GM21723 (cell line): ENCODE data around the gene CAPNS2.

Experiments used
- ATAC-seq: cut with Tn5 transposase; IDR thresholded peaks from one replicate; pipeline ENCODE4 v1.9.1; 2021; ENCODE audit warnings: mild to moderate bottlenecking, moderate library complexity; ENCODE audit not compliant: unreplicated experiment

Gene CAPNS2

DNA sequence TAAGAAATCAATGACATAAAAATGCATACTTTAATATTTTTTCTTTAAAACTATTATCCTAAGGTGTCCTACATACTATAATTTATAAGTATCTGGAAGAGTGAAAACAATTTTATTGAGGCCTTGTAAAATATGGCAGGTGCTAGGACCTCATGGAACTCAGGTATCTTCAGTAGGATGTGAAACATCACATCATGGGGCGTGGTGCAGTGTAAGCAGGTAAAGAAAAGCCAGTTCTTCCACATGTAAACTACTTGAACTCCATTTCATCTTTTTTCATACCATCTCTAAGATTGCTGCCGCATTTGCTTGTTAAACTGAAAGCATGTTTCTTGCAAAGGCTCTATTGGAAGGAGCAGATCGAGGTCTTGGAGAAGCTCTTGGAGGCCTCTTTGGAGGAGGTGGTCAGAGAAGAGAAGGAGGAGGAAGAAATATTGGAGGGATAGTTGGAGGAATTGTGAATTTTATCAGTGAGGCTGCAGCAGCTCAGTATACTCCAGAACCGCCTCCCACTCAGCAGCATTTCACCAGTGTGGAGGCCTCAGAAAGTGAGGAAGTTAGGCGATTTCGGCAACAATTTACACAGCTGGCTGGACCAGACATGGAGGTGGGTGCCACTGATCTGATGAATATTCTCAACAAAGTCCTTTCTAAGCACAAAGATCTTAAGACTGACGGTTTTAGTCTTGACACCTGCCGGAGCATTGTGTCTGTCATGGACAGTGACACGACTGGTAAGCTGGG lies at the start of gene CAPNS2:
Gene CAPNS2 (plus strand): TSS at position 253 of the 744 bp plus-strand sequence. CDS start 73 bp downstream, at position 326.
- ATAC-seq, result no peak

DNA sequence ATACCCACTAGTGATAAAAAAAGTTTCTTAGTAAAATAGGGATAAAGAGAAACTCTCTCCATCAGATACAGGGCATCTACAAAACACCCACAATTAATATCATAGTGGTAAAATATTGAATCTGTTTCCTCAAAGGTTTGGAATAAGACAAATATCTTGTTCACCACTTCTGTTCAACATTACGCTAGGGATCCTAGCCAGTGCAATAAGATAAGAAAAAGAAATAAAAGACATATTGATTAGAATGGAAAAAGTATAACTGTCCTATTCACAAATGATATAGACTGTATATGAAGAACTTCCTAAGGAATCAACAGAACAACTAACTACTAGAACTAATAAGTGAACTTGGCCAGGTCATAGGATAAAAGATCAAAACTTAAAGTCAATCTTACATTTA lies 44.7 kb upstream of the CAPNS2 start:
- ATAC-seq, result no peak

DNA sequence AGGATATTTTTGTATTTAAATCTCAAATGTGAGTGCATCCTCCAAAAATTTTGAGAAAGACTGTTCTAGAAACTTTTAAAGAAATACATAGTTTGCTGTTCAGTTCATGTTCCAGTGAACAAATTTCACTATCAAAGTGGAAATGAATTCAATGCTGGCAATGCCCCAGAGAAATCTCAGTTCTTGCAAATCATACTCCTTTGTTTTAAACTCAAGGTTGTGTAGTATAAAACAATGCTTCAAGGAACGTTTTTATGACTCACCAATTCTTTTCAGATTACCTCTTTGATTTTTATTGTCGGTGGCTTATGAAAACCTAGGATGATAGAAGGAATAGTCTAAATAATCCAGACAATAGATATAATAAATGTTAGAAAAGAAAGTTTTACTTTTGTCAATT lies 40.0 kb upstream of the CAPNS2 start:
- ATAC-seq, result no peak

- no peak for ATAC-seq
These were observed 38.6 kb upstream of the CAPNS2 start for GRCh38 chr16:55527885-55528284.

DNA sequence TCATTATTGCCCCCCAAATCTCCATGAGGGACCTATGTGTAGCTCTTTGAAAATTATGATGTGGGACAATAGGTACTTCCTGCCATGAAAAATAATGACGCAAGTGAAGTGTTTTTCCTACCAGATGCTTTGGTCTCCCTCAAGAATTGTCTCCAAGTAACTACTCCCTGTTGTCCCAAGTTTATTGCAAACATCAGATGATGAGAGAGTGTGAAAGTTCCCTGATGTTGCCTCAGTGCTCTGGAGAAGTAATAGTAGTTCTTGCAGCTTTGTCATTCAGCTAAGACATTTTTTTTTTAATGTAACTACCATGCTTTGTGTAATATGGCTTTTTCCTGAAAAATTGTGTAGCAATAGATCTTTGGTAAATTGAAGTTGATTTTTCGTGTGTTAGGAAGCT lies 37.5 kb upstream of the CAPNS2 start:
- ATAC-seq, result no peak

DNA sequence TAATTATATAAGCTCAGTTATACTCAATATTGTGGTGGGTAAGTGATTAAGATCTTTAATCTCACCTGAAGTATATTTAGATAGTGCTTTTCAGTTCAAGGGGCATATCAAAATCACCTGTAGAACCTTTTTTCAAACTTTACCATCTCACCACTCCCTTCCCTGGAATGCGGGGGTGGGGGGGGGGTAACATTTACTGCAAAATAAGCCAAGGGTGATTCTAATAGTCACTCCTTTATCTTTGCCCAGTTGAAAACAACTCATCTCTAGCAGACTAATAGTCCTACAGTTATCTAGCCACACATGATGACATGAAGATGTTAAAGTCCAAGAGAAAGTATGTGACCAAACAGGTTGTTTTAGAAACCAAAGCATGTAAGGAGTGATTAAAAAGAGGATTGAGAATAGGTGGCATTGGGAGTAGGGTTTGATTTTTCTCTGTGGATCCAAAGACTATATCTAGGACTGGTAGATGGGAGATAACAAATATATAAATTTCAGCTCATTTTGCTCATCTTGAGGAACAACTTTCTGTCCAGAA lies 36.1 kb upstream of the CAPNS2 start:
- no peak for ATAC-seq

GRCh38 chr16:55532227-55532626 lies 34.3 kb upstream of the CAPNS2 start:
- no peak for ATAC-seq

DNA sequence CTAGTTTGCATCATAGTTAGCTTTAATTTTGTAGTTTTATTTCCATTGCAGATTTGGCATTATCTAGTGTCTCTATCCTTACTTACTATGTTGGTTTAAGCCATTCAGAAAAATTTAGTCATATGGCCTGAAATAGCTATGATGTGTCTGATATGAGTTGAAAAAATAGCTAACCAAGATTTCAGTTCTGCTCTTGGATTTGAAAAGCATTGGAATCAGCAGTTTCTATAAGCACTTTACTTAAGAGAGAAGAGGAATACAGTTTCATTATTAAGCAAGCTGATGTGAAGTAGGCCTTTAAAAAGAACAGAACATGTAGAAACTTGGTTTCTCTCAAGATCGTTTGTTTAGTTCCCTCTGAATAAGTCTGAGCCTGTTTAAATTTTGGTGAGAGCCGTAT lies 31.7 kb upstream of the CAPNS2 start:
- ATAC-seq, result no peak

- no peak for ATAC-seq
These were observed 27.4 kb upstream of the CAPNS2 start for GRCh38 chr16:55539049-55539448.

DNA sequence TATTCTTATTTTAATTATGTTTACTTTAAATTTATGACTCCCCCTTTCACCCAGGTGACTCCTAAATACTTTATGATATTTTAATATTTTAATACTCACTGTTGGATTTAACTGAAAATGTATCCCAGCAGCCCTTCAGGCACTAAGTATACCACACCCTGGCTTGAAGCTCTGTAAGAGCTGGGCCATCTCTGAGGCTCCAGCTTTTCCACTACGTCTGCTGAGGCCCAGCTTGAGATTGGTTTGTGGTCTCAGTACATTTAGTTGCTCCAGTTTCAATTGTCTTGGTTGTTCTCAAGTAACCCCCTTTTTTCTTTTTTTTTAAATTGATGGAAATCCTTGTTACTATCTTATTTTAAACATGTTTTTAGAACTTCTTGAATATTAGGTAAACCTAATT lies 27.0 kb upstream of the CAPNS2 start:
- no peak for ATAC-seq

DNA sequence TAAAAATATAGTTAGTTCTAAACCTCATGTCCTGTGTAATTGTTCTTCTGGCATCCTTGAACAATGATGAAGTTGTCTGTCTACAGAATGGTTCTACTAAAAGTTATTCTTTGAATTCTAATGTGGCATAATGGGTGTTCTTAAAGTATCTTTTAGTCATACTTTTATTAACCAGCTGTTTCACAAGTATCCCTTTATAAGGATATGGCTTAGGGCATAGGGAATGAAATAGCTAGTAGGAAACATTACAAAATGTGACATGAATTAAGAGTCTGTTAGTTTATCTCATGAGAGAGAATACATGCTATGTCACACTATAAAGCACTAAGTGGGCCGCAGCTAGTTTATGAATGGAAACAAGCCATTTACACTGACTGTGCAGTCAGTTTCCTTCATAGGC lies 26.3 kb upstream of the CAPNS2 start:
- ATAC-seq, result no peak

DNA sequence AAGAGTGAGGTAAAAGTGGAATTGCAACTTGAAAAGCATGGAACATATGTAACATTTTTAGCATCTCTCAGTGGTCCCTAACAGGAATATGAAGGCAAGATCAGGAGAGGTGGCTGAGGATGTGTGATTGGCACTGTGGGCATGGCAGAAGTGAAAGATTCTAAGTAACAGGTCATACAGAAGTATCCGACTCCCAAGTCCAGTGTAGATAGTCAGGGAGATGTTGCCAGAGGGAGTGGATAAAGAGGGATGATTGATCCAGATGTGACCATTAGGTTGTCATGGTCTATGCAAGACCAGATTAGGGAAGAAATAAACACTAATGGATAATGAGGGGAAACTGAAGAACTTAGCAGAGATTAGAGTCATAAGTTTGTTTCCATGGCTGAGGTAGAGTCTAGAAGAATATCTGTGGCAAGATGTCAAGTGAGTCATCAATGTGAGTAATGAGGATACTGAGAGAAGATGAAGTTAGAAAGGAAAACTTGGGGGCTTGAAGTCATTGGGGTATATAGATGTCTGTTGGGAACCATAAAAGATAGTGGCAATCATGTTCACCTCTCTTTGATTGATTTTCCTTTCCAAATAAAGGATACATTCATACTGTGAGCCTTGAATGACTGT lies 23.9 kb upstream of the CAPNS2 start:
- ATAC-seq, result no peak

DNA sequence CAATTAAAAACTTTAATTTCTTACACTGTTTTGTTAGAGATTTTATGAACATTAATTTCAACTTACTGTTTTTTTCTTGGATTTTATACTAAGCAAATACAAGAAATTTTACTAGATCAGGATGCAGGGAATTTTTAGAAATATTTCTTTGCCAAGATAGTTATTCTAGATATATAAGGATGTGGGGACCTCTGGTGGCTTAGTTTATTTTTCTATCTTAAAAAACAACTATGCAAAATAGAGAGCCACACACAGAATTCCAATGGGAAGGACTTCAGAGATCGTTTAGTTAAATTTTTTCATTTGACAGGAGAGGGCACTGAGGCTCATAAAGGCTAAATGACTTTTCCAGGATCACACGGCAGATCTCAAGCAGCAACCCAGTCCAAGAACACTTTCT lies 23.0 kb upstream of the CAPNS2 start:
- ATAC-seq, result no peak

GRCh38 chr16:55552621-55553020 lies 13.9 kb upstream of the CAPNS2 start:
- ATAC-seq, result no peak

DNA sequence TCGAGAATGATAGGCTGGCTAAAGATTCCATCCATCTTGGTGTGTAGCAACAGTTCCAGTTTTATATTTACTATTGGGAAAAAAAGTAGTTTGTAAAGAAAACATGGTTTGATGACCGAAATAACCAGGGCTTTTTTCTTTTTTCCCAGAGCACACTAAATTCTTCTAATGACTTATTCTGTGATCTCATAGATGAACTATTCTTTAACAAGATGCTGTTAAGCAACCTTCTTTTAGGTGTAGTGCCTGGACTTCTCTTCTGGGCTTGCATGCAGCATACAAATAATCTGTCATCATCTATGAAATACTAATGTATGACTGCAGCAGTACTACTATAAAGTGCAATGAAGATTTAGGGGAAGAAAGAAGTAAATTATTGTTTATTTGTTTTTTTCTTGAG lies 11.0 kb upstream of the CAPNS2 start:
- no peak for ATAC-seq

- ATAC-seq, result no peak
These were observed 9.3 kb upstream of the CAPNS2 start for GRCh38 chr16:55557186-55557585.

- ATAC-seq, result no peak
These were observed 7.3 kb upstream of the CAPNS2 start for GRCh38 chr16:55559233-55559632.

- no peak for ATAC-seq
These were observed 6.5 kb upstream of the CAPNS2 start for GRCh38 chr16:55559933-55560516.

GRCh38 chr16:55561319-55561848 lies 5.1 kb upstream of the CAPNS2 start:
- ATAC-seq, result no peak

DNA sequence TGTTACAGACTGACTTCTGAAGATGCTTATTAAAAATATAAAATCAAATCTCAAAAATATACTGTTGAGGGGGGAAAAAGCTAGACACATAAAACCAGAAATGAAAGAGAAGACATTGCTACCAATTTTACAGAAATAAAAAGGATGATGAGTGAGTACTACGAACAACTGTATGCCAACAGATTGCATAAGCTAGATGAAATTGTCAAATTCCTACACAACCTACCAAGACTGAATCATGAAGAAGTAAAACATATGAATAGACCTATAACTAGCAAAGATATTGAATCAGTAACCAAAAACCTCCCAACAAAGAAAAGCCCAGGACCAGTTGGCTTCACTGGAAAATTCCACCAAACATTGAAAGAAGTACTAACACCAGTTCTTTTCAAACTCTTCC lies 3.5 kb upstream of the CAPNS2 start:
- no peak for ATAC-seq

GRCh38 chr16:55563797-55564196 lies 2.7 kb upstream of the CAPNS2 start:
- ATAC-seq, result no peak

DNA sequence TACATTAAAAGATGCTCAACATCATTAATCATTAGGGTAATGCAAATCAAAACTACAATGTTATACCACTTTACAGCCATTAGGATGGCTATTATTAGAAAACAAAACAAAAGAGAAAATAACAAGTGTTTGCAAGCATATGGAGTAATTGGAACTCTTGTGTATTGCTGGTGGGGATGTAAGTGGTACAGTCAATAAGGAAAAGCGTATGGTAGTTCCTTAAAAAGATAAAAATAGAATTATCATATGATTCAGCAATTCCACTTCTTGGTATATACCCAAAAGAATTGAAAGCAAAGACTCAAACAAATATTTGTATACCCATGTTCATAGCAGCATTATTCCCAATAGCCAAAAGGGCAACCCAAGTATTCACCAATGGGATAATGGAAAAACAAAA lies 1.4 kb upstream of the CAPNS2 start:
- no peak for ATAC-seq
